HG02852 (cell line): ENCODE measurements around the gene HAUS6.
"Not testable (repeated sequence)": the region's sequence is repeated elsewhere in the genome, so short reads cannot be mapped to it uniquely, and the experiment has no call there.

Experiments
- ATAC-seq: cut with Tn5 transposase; IDR thresholded peaks from one replicate; pipeline ENCODE4 v1.9.1; 2021; ENCODE audit warnings: mild to moderate bottlenecking, moderate library complexity; ENCODE audit not compliant: unreplicated experiment

Gene HAUS6, protein sequence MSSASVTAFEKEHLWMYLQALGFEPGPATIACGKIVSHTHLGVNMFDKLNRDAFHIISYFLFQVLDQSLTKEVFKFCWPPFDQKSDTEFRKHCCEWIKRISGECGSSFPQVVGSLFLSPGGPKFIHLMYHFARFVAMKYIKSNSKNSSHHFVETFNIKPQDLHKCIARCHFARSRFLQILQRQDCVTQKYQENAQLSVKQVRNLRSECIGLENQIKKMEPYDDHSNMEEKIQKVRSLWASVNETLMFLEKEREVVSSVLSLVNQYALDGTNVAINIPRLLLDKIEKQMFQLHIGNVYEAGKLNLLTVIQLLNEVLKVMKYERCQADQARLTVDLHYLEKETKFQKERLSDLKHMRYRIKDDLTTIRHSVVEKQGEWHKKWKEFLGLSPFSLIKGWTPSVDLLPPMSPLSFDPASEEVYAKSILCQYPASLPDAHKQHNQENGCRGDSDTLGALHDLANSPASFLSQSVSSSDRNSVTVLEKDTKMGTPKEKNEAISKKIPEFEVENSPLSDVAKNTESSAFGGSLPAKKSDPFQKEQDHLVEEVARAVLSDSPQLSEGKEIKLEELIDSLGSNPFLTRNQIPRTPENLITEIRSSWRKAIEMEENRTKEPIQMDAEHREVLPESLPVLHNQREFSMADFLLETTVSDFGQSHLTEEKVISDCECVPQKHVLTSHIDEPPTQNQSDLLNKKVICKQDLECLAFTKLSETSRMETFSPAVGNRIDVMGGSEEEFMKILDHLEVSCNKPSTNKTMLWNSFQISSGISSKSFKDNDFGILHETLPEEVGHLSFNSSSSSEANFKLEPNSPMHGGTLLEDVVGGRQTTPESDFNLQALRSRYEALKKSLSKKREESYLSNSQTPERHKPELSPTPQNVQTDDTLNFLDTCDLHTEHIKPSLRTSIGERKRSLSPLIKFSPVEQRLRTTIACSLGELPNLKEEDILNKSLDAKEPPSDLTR

DNA sequence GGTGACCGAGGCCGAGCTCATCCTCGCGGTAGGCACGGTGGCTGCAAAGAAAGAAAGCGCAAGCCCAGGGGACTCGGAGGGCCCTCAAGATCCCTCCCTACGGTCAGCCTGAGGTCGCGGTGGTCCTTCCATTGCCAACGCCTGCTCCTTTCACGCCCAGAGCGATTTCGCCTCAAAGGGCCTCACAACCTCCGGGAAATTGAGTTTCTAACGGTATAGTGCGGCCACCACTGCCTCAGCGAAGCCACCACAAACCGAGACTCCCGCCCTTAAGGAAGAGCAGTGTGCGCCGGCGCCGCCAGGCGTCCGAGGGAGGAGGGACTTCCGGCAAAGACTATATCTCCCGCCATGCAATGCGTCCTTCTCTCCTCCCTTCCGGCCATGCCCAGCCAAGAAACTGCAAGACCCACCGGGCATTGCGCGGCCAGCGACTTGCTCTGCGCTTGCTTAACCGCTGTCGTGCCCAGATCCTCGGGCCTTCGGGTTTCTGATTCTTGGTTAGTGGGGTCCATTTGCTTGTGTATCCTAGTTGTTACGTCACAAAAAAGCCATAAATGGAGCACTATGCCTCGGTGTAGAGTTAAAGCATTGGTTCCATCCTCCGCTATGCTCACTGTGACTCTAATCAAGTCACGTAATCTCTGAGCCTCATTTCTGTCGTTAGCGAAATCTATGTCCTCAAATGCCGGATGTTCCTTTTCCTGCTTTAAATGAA is at the start of gene HAUS6:
HAUS6 (minus strand) TSS at position 274 of the 715 bp plus-strand sequence; CDS start at position 21, 253 bp downstream.
- ATAC-seq, result peak; percentile 99

DNA sequence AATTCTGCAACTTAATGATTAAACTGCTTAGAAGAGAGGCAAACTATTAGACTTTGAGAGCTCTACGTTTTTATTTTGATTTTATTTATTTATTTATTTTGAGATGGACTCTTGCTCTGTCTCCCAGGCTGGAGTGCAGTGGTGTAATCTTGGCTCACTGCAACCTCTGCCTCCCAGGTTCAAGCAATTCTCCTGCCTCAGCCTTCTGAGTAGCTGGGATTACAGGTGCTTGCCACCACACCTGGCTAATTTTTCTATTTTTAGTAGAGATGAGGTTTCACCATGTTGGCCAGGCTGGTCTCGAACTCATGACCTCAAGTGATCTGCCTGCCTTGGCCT is 49.4 kb upstream of the HAUS6 start:
- ATAC-seq, result not testable (repeated sequence)

GRCh38 chr9:19151425-19152159 is 48.9 kb upstream of the HAUS6 start:
- ATAC-seq, result no peak

GRCh38 chr9:19149230-19149629 is 46.5 kb upstream of the HAUS6 start:
- no peak for ATAC-seq

DNA sequence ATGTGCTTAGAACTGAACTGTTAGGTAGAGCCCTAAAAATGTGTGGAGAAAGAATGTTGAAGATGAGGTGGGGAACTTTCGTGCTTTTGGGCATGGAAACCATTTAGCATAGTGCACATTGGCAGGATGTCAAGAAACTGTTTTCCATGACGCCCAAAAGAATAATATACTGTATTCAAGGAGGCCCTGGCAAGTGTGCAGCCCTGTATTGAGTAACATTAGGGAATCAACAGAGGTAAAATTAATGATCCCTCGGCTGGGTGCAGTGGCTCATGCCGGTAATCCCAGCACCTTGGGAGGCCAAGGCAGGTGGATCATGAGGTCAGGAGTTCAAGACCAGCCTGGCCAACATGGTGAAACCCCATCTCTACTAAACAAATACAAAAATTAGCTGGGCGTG is 45.5 kb upstream of the HAUS6 start:
- no peak for ATAC-seq

- no peak for ATAC-seq
Measured at GRCh38 chr9:19146441-19147024, 43.8 kb upstream of the HAUS6 start.

- ATAC-seq, result no peak
Measured at GRCh38 chr9:19145881-19146280, 43.2 kb upstream of the HAUS6 start.

- ATAC-seq, result no peak
Measured at GRCh38 chr9:19140259-19140658, 37.6 kb upstream of the HAUS6 start.

DNA sequence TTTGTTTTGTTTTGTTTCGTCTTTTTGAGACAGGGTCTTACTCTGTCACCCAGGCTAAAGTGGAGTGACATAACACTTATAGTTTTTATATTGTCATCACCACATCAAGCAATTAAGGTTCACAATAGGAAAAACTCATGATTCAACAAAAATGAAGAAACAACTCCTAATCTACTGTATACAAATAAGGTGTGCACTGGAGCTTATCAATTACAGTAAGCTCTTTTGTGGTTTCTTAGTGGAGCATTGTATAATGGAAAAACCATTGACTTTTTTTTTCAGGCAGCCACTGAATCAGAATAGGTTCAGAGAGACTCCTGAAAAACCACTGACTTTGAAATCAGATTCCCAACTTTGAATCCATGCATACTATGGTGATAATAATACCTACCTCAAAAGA is 35.4 kb upstream of the HAUS6 start:
- ATAC-seq, result no peak

GRCh38 chr9:19137282-19137681 is 34.6 kb upstream of the HAUS6 start:
- ATAC-seq, result no peak

DNA sequence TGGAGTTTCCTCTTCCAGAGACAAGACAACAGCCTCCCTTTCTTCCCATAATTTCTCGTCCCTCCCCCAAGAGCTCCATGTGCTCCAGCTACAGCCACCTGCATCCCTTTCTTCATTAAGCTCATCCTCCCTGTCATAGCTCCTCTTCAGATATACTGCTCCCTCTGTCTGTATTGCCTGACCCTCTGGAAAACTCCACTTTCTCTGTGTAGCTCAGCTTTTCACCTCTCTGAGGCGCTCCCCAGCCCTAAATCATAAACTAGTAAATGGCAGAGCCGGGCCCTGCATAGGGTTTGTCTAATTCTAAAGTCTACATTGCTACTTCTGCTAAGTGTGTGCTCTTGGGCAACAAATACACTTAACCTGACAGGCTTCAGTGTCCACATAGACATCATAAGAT is 33.4 kb upstream of the HAUS6 start:
- ATAC-seq, result no peak

DNA sequence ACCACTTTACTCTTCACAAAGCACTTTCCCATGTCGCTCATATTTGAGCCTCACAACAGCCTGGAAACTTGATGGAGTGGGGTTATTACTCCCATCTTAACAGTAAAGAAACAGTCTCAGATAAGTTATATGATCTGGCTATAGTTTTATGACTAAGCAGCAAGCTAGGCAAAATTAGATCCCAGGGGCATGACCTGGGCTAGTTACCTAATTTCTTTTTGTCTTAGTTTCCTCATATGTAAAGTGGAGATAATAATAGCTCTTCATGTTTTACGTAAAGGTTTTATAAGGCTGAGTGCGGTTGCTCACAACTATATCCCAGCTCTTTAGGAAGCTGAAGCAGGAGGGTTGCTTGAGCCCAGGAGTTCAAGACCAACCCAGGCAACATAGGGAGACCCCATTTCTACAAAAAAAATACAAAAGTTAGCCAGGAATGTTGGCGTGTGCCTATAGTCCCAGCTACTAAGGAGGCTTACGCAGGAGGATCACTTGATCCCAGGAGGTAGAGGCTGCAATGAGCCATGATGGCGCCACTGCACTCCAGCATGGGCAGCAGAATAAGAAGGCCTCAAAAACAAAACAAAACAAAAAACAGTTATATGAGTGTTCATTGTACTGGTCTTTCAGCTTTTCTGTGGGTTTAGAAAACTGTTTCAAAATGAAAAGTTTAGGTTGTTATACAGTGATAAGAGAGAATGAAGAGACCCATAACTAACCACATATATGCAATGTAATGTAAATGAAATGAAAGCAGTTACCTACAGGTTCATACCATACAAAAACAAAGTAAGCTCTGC is 31.0 kb upstream of the HAUS6 start:
- ATAC-seq, result peak; percentile 40

DNA sequence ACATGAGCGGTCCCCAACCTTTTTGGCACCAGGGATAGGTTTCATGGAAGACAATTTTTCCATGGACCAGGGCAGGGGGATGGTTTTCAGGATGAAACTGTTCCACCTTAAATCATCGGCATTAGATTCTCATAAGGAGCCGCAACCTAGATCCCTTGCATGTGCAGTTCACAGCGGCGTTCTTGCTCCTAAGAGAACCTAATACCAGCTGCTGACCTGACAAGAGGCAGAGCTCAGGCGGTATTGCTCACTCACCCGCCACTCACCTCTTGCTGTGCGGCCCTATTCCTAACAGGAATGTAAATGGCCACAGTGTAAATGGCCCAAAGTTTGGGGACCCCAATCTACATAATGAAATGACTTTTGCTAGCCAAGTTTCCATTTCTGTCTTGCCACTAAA is 27.7 kb upstream of the HAUS6 start:
- ATAC-seq, result no peak

- peak; percentile 12 for ATAC-seq
Measured at GRCh38 chr9:19127871-19128500, 25.3 kb upstream of the HAUS6 start.

DNA sequence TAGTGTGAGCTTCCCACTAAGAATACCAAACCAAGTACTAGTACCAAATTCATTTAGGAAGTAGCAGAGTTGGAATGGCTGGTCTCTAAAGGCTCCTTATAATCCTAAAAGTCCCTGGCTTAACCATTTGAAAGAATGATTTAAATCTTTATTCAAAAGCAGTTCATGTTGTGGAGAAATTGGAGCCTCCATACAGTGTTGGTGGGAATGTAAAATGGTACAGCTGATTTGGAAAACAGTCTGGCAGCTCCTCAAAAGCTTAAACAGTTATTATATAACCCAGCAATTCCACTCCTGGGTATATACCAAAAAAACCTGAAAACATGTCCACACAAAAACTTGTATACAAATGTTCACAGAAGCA is 21.7 kb upstream of the HAUS6 start:
- ATAC-seq, result no peak

DNA sequence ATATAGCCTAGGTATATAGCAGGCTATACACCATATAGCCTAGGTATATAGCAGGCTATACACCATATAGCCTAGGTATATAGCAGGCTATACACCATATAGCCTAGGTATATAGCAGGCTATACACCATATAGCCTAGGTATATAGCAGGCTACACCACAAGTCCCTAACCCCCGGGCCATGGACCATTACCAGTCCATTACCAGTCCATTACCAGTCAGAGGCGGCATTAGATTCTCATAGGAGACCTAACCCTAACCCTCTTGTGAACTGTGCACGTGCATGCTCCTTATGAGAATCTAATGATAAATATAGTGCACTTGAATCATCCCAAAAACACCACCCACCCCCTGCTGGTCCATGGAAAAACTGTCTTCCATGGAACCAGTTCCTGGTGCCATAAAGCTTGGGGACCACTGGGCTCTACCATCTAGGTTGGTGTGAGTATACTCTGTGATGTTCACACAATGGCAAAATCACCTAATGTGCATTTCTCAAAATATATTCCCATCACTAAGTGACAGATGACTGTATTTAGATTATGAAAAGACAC is 19.9 kb upstream of the HAUS6 start:
- no peak for ATAC-seq

- no peak for ATAC-seq
Measured at GRCh38 chr9:19120877-19121276, 18.2 kb upstream of the HAUS6 start.

GRCh38 chr9:19119801-19120440 is 17.2 kb upstream of the HAUS6 start:
- no peak for ATAC-seq
